ENCODE results near the gene FGF14. TPM values are rescaled to one million over a fixed set of nuclear protein-coding genes. Genes with fewer than 3 reads are reported as not detected.

Gene FGF14
- total RNA-seq, 1 donor from 2014 or later = 2.9 TPM

GRCh38 chr13:101881593-101881992 is 520.3 kb downstream of the FGF14 start:
- no peak for TF ChIP-seq CTCF (IDR thresholded peaks at IDR 0.05; ENCODE audit: borderline replicate concordance)
- Histone ChIP-seq H3K27me3 (ENCODE audit: low read depth) (no peaks in the 10 kb centered on the region), H3K4me3 (no peak overlapping the region), H3K9me3 (replicated peaks) (no peaks in the 10 kb centered on the region), H3K27ac (replicated peaks) (no peak overlapping the region), H3K4me1 (no peaks in the 10 kb centered on the region), H3K36me3 (no peaks in the 10 kb centered on the region)
- DNase-seq = no peak
- intact Hi-C loops (cut with micrococcal nuclease) = no loop called here

- no peaks in the 10 kb centered on the region for H3K27me3 ChIP-seq (ENCODE audit: low read depth)
These were observed 521.3 kb downstream of the FGF14 start for GRCh38 chr13:101880581-101880980.

GRCh38 chr13:101876951-101877350 is 524.9 kb downstream of the FGF14 start:
- Histone ChIP-seq H3K27me3 (ENCODE audit: low read depth) (no peaks in the 10 kb centered on the region), H3K4me3 (no peak overlapping the region), H3K27ac (replicated peaks) (no peak overlapping the region), H3K4me1 (no peaks in the 10 kb centered on the region), H3K9me3 (replicated peaks) (no peaks in the 10 kb centered on the region), H3K36me3 (no peaks in the 10 kb centered on the region)
- no peak for TF ChIP-seq CTCF (IDR thresholded peaks at IDR 0.05; ENCODE audit: borderline replicate concordance)
- intact Hi-C loops (cut with micrococcal nuclease) = no loop called here
- no peak for DNase-seq

More at GRCh38 chr13:101880581-101880980, 521.3 kb downstream of the FGF14 start:
- Histone ChIP-seq H3K27ac (replicated peaks) (no peak overlapping the region), H3K4me3 (no peak overlapping the region), H3K9me3 (replicated peaks) (no peaks in the 10 kb centered on the region), H3K36me3 (no peaks in the 10 kb centered on the region), H3K4me1 (no peaks in the 10 kb centered on the region)
- DNase-seq = no peak
- TF ChIP-seq CTCF (IDR thresholded peaks at IDR 0.05; ENCODE audit: borderline replicate concordance) = no peak
- intact Hi-C loops (cut with micrococcal nuclease) = no loop called here

GRCh38 chr13:101875717-101876393 is 526.0 kb downstream of the FGF14 start:
- Histone ChIP-seq H3K27me3 (ENCODE audit: low read depth) (no peaks in the 10 kb centered on the region), H3K9me3 (replicated peaks) (no peaks in the 10 kb centered on the region), H3K36me3 (no peaks in the 10 kb centered on the region), H3K27ac (replicated peaks) (no peak overlapping the region), H3K4me1 (no peaks in the 10 kb centered on the region), H3K4me3 (no peak overlapping the region)
- no peak for DNase-seq
- no peak for TF ChIP-seq CTCF (IDR thresholded peaks at IDR 0.05; ENCODE audit: borderline replicate concordance)
- intact Hi-C loops (cut with micrococcal nuclease) = no loop called here

GRCh38 chr13:101875091-101875490 is 526.8 kb downstream of the FGF14 start:
- no peaks in the 10 kb centered on the region for H3K4me1 ChIP-seq
- H3K27ac ChIP-seq (replicated peaks) = no peak overlapping the region
- no peaks in the 10 kb centered on the region for H3K27me3 ChIP-seq (ENCODE audit: low read depth)
- no peak for DNase-seq
- no peaks in the 10 kb centered on the region for H3K36me3 ChIP-seq
- H3K4me3 ChIP-seq = no peak overlapping the region
- intact Hi-C loops (cut with micrococcal nuclease) = no loop called here
- TF ChIP-seq CTCF (IDR thresholded peaks at IDR 0.05; ENCODE audit: borderline replicate concordance) = no peak
- no peaks in the 10 kb centered on the region for H3K9me3 ChIP-seq (replicated peaks)
